Measurements from ENCODE around the gene TMEM171. TPM values are rescaled to one million over a fixed set of nuclear protein-coding genes. Genes with fewer than 3 reads are reported as not detected.

The TMEM171 gene
- total RNA-seq = 1.6 and 4.2 TPM in 2 replicates

GRCh38 chr5:73120222-73121118 is at the start of gene TMEM171:
Gene TMEM171, plus strand, starts transcription at chr5:73120575. Its CDS starts 2,799 bp downstream, at chr5:73123374.

GRCh38 chr5:73172951-73173350 is 52.6 kb downstream of the TMEM171 start, which contains the start of gene TMEM174:
Gene TMEM174, plus strand, starts transcription at chr5:73173193. Its CDS starts 51 bp downstream, at chr5:73173244.

Other genes starting within 250 kb of the TMEM171 start
- 4.7 and 8.7 TPM in 2 replicates for gene FCHO2, start 164.5 kb upstream of the TMEM171 start, total RNA-seq
- not detected in 2 replicates for gene TMEM174, start 52.6 kb downstream of the TMEM171 start, total RNA-seq